ENCODE measurements around the gene MPRIP. TPM values are rescaled to one million over a fixed set of nuclear protein-coding genes. Genes with fewer than 3 reads are reported as not detected.

The MPRIP gene
- total and polyA plus RNA-seq, 8 donors, result 80.2 to 518 (median 190) TPM

- intact Hi-C loops (cut with DNase I; ENCODE audit: low total_unique reads), result no loop called here
- no peak for DNase-seq
These were observed 23.8 kb downstream of the MPRIP start for GRCh38 chr17:17066021-17066420.

GRCh38 chr17:17067257-17067656 lies 25.0 kb downstream of the MPRIP start:
- intact Hi-C loops (cut with DNase I; ENCODE audit: low total_unique reads), result no loop called here
- H3K27ac ChIP-seq, result no peak overlapping the region
- no peak for DNase-seq
- no peak overlapping the region for H3K4me3 ChIP-seq
- no peaks in the 10 kb centered on the region for H3K27me3 ChIP-seq
- peaks cover 0 to 24% (median 6%) of the 10 kb centered on the region in 4 donors for H3K36me3 ChIP-seq
- peaks cover 17 to 61% (median 43%) of the 10 kb centered on the region in 4 donors for H3K4me1 ChIP-seq
- TF ChIP-seq POLR2AphosphoS5 (IDR thresholded peaks at IDR 0.05) (no peak), EP300 (IDR thresholded peaks at IDR 0.05) (no peak), POLR2A (IDR thresholded peaks at IDR 0.05) (no peak), CTCF (IDR thresholded peaks at IDR 0.05) (no peak)
- 79 to 93% (median 92%) methylated on average over 5 of the region's 5 CpGs for WGBS, 5 donors
- H3K9me3 ChIP-seq, result no peaks in the 10 kb centered on the region

More at GRCh38 chr17:17066021-17066420, 23.8 kb downstream of the MPRIP start:
- WGBS, 5 donors, result 67 to 95% (median 87%) methylated on average over 2 of the region's 2 CpGs
- Histone ChIP-seq H3K27ac (no peak overlapping the region), H3K27me3 (no peaks in the 10 kb centered on the region), H3K4me3 (no peak overlapping the region), H3K4me1 (peaks cover 27 to 61% (median 42%) of the 10 kb centered on the region in 4 donors), H3K36me3 (peaks cover 0 to 19% (median 0%) of the 10 kb centered on the region in 4 donors), H3K9me3 (no peaks in the 10 kb centered on the region)
- no peak for TF ChIP-seq POLR2AphosphoS5 (IDR thresholded peaks at IDR 0.05)
- TF ChIP-seq POLR2A (IDR thresholded peaks at IDR 0.05), result no peak
- TF ChIP-seq CTCF (IDR thresholded peaks at IDR 0.05), result no peak
- TF ChIP-seq EP300 (IDR thresholded peaks at IDR 0.05), result no peak

GRCh38 chr17:17069849-17070248 lies 27.6 kb downstream of the MPRIP start:
- TF ChIP-seq EP300 (IDR thresholded peaks at IDR 0.05) (no peak), POLR2A (IDR thresholded peaks at IDR 0.05) (no peak), POLR2AphosphoS5 (IDR thresholded peaks at IDR 0.05) (no peak), CTCF (IDR thresholded peaks at IDR 0.05) (no peak)
- no peak overlapping the region for H3K4me3 ChIP-seq
- intact Hi-C loops (cut with DNase I; ENCODE audit: low total_unique reads), result no loop called here
- H3K27me3 ChIP-seq, result no peaks in the 10 kb centered on the region
- no peak for DNase-seq
- H3K36me3 ChIP-seq, result peaks cover 9 to 22% (median 15%) of the 10 kb centered on the region in 4 donors
- no peak overlapping the region for H3K27ac ChIP-seq
- H3K4me1 ChIP-seq, result peaks cover 20 to 61% (median 47%) of the 10 kb centered on the region in 4 donors
- no peaks in the 10 kb centered on the region for H3K9me3 ChIP-seq

GRCh38 chr17:17070931-17071330 lies 28.7 kb downstream of the MPRIP start:
- Histone ChIP-seq H3K36me3 (peaks cover 11 to 23% (median 17%) of the 10 kb centered on the region in 4 donors), H3K27me3 (no peaks in the 10 kb centered on the region), H3K4me1 (peaks cover 31 to 67% (median 55%) of the 10 kb centered on the region in 4 donors), H3K9me3 (no peaks in the 10 kb centered on the region), H3K27ac (no peak overlapping the region), H3K4me3 (no peak overlapping the region)
- WGBS, 5 donors, result 62 to 74% (median 66%) methylated on average over 4 to 5 of the region's 5 CpGs
- TF ChIP-seq POLR2A (IDR thresholded peaks at IDR 0.05) (no peak), CTCF (IDR thresholded peaks at IDR 0.05) (no peak), POLR2AphosphoS5 (IDR thresholded peaks at IDR 0.05) (no peak), EP300 (IDR thresholded peaks at IDR 0.05) (no peak)
- DNase-seq, result peak in 1 of 2 donors; percentile 34
- intact Hi-C loops (cut with DNase I; ENCODE audit: low total_unique reads), result no loop called here
